OCI-LY3 (cell line): ENCODE results near the gene SHLD1.

Source experiments
- H2AFZ ChIP-seq: fragments of 200-600, 300-600 bp; shearing (Covaris generic); 2 replicates; pipeline ENCODE4 v1.6.0; 2014; ENCODE audit warnings: antibody characterized with exemption, low read depth, low read length
- H3K27ac ChIP-seq: fragments of 200-600, 300-600 bp; sonication (generic); 2 replicates; pipeline ENCODE4 v1.5.1; 2014; ENCODE audit warnings: mild to moderate bottlenecking, low read length, moderate library complexity, mixed read lengths
- H3K27me3 ChIP-seq: fragments of 200-600, 300-600 bp; sonication (generic); 2 replicates; pipeline ENCODE4 v1.6.1; 2014; ENCODE audit warnings: low read depth, low read length, mixed read lengths
- H3K36me3 ChIP-seq: fragments of 200-600, 300-600 bp; sonication (generic); replicated peaks from 2 replicates; pipeline ENCODE3; 2014; ENCODE audit warnings: low read depth, low read length, mixed read lengths
- H3K4me1 ChIP-seq: fragments of 300-600, 200-600 bp; sonication (generic); 2 replicates; pipeline ENCODE4 v1.6.1; 2014; ENCODE audit warnings: low read length, mixed read lengths
- H3K4me2 ChIP-seq: fragments of 200-600, 300-600 bp; sonication (generic); 2 replicates; pipeline ENCODE4 v1.6.1; 2014; ENCODE audit warnings: low read length, mixed read lengths
- H3K4me3 ChIP-seq: fragments of 300-600, 200-600 bp; sonication (generic); 2 replicates; pipeline ENCODE4 v1.5.1; 2014; ENCODE audit warnings: antibody characterized with exemption, mild to moderate bottlenecking, low read length, moderate library complexity
- H3K79me2 ChIP-seq: fragments of 300-600, 200-600 bp; shearing (Covaris generic); 2 replicates; pipeline ENCODE4 v1.6.1; 2014; ENCODE audit warnings: mild to moderate bottlenecking, low read length, mixed read lengths
- H3K9ac ChIP-seq: fragments of 300-600, 200-600 bp; shearing (Covaris generic); 2 replicates; pipeline ENCODE4 v1.6.0; 2014; ENCODE audit warnings: mild to moderate bottlenecking, low read length, moderate library complexity
- H3K9me3 ChIP-seq: fragments of 200-600, 300-600 bp; shearing (Covaris generic); 2 replicates; pipeline ENCODE4 v1.6.1; 2014; ENCODE audit warnings: low read length, mixed read lengths; ENCODE audit not compliant: insufficient read depth
- H4K20me1 ChIP-seq: fragments of 200-600, 300-600 bp; sonication (generic); 2 replicates; pipeline ENCODE4 v1.6.1; 2016; ENCODE audit warnings: low read length, mixed read lengths; ENCODE audit not compliant: insufficient read depth
- EZH2phosphoT487 ChIP-seq: fragments of 200-600 bp; shearing (Covaris generic); IDR thresholded peaks from 2 replicates; pipeline ENCODE4 v1.6.1; 2018; ENCODE audit warnings: antibody characterized with exemption, mixed run types, low read depth
- TF ChIP-seq, protein P1 (sequence below): fragments of 200-600, 300-600 bp; sonication (generic); IDR thresholded peaks from 2 replicates; pipeline ENCODE4 v1.5.1; 2014; ENCODE audit warnings: antibody characterized with exemption, low read length, low read depth

The SHLD1 gene

DNA sequence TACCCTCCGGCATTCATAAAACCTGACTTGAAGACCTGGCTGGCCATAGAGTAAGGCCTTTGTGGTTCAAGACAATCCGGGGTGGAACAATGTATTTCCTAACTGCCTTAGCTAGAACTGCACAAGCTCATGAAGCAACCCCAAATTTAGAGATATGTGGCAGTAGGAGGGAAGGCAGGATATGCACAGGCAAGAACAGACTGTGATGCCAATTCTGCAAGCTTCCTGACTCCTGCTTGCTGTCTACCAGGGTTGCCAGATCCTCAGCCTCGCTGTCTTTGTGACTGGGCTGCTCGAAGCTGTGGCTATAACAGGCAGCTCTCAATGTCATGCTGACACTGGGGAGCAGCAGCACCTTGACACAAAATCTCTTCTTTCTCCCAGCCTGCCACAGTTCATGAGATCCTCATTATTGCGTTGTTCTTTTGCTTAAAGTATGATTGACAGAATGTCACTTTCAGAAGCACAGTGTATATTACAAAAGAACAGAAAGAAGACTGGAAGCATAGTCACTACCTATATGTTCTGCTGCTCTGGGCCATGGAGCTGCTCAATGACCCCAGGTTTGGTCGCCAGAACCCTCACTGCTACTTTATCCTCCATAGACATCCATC, 18.3 kb upstream of the SHLD1 start:
- Histone ChIP-seq H3K27me3 (peaks cover 17% of the 10 kb centered on the region), H3K36me3 (no peaks in the 10 kb centered on the region), H3K4me2 (no peak overlapping the region), H3K79me2 (no peaks in the 10 kb centered on the region), H3K9me3 (no peaks in the 10 kb centered on the region), H4K20me1 (no peaks in the 10 kb centered on the region), H3K4me3 (no peak overlapping the region), H2AFZ (no peak overlapping the region), H3K4me1 (no peaks in the 10 kb centered on the region), H3K27ac (no peak overlapping the region), H3K9ac (no peak overlapping the region)
- TF ChIP-seq, protein P1, sequence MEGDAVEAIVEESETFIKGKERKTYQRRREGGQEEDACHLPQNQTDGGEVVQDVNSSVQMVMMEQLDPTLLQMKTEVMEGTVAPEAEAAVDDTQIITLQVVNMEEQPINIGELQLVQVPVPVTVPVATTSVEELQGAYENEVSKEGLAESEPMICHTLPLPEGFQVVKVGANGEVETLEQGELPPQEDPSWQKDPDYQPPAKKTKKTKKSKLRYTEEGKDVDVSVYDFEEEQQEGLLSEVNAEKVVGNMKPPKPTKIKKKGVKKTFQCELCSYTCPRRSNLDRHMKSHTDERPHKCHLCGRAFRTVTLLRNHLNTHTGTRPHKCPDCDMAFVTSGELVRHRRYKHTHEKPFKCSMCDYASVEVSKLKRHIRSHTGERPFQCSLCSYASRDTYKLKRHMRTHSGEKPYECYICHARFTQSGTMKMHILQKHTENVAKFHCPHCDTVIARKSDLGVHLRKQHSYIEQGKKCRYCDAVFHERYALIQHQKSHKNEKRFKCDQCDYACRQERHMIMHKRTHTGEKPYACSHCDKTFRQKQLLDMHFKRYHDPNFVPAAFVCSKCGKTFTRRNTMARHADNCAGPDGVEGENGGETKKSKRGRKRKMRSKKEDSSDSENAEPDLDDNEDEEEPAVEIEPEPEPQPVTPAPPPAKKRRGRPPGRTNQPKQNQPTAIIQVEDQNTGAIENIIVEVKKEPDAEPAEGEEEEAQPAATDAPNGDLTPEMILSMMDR = no peak
- TF ChIP-seq EZH2phosphoT487 = no peak

DNA sequence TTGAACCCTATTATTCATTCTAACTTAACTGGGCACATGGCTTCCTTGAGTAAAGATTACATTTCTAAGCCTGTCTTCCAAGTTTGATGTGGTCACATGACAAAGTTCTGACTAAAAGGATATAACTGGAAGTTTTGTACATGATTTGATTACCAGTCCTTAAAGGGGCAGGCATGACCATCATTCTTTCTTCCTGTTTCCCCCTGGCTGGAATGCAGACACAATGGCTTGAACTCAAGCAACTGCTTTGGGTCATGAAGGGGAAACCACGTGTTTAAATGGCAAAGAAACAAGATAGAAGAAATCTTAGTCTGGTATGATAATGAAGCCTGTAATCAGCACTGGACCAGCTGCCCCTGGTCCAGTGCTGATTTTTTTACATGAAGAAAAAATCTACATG, 15.6 kb upstream of the SHLD1 start:
- peaks cover 18% of the 10 kb centered on the region for H3K27me3 ChIP-seq
- H3K27ac ChIP-seq = no peak overlapping the region
- H3K4me2 ChIP-seq = no peak overlapping the region
- H2AFZ ChIP-seq = no peak overlapping the region
- H3K9ac ChIP-seq = no peak overlapping the region
- TF ChIP-seq, protein P1 = no peak
- TF ChIP-seq EZH2phosphoT487 = no peak
- no peaks in the 10 kb centered on the region for H4K20me1 ChIP-seq
- H3K9me3 ChIP-seq = no peaks in the 10 kb centered on the region
- no peak overlapping the region for H3K4me3 ChIP-seq
- H3K36me3 ChIP-seq = no peaks in the 10 kb centered on the region
- H3K79me2 ChIP-seq = no peaks in the 10 kb centered on the region
- H3K4me1 ChIP-seq = no peaks in the 10 kb centered on the region

DNA sequence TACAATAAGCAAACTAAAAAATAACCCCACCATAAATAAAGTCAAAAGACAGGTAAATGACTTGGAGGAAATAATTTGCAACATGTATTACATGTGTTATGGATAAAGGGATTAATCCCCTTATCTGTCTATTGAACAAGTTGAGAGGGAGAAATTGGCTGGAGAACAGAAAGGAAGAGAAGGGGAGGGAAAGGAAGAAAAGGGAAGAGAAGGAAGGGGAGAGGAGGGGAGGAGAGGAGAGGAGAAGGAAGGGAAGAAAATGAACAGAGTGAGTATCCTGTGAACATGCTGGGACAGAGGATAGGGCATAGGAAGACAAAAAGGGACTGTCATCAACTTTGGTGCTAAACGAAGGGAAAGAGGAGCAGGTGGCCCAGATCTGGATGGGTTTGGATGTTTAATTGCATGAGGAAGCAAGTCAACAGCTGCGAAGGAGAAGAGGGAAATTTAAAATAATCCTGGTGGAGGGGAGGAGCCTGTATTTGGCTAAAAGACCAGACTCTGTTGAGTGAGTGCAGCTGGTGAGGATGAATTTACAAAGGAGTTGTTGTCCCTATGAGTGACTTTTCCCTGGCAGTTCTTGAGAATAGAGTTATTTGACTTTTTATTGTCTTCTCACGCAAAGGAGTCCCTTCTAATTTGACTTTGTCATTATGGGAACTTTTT, 14.2 kb upstream of the SHLD1 start:
- no peaks in the 10 kb centered on the region for H3K9me3 ChIP-seq
- H3K27me3 ChIP-seq = peaks cover 18% of the 10 kb centered on the region
- H4K20me1 ChIP-seq = no peaks in the 10 kb centered on the region
- H3K27ac ChIP-seq = no peak overlapping the region
- no peaks in the 10 kb centered on the region for H3K4me1 ChIP-seq
- H3K4me2 ChIP-seq = no peak overlapping the region
- no peak for TF ChIP-seq EZH2phosphoT487
- no peak overlapping the region for H3K9ac ChIP-seq
- no peaks in the 10 kb centered on the region for H3K79me2 ChIP-seq
- H3K36me3 ChIP-seq = no peaks in the 10 kb centered on the region
- H3K4me3 ChIP-seq = no peak overlapping the region
- no peak overlapping the region for H2AFZ ChIP-seq

DNA sequence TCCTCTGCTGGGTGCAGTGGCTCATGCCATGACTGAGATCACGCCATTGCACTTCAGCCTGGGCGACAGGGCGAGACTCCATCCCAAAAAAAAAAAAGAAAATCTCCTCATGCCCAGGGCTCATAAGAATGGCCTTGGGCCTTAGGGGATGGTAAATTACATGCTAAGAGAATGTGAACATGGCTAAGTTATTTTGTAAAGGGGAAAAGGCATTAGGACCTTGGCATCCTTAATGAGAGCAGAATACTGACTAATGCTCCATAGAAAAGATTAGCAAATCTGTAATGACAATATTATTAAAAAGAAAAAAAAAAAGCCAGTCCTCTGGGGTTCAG, 12.6 kb upstream of the SHLD1 start:
- Histone ChIP-seq H3K27me3 (peaks cover 18% of the 10 kb centered on the region), H3K9ac (no peak overlapping the region), H3K36me3 (no peaks in the 10 kb centered on the region), H3K4me3 (no peak overlapping the region), H3K4me2 (no peak overlapping the region), H3K79me2 (no peaks in the 10 kb centered on the region), H3K27ac (no peak overlapping the region), H4K20me1 (no peaks in the 10 kb centered on the region), H3K9me3 (no peaks in the 10 kb centered on the region), H2AFZ (no peak overlapping the region), H3K4me1 (no peaks in the 10 kb centered on the region)
- TF ChIP-seq EZH2phosphoT487 = no peak
- TF ChIP-seq, protein P1 = no peak
